UCSD-AML1 (cell line): Measurements from ENCODE around the gene MYBL2.
"Not testable (repeated sequence)": the region's sequence is repeated elsewhere in the genome, so short reads cannot be mapped to it uniquely, and the experiment has no call there.

Experiments used
- DNase-seq: peaks from one replicate; lab custom pipeline; 2025; ENCODE audit not compliant: unreplicated experiment; lab: John Stamatoyannopoulos, UW

MYBL2 gene

GRCh38 chr20:43666376-43667328 lies at the start of gene MYBL2:
Gene MYBL2 (plus strand): TSS chr20:43667114. CDS start chr20:43667284, 170 bp downstream.
- DNase-seq, result peak; percentile 67

DNA sequence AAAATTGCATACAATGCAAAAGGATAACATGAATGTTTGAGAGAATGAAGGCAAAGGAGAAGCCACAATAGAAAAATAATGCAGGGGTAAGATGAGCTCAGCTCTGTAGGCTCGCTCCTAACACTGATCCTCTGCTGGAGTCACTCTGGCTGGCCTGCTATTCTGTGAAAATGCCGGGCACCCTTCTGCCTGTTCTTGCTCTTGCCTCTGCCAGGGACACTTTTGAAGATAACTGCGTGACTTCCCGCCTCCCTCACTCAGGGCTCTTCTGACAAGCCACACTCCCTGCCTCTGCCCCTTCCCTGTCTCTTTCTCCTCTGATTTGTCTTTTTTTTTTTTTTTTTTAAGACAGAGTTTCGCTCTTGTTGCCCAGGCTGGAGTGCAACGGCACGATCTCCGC lies 35.3 kb upstream of the MYBL2 start:
- no peak for DNase-seq

- no peak for DNase-seq
Observed at GRCh38 chr20:43636429-43636828, 30.5 kb upstream of the MYBL2 start.

- no peak for DNase-seq
Observed at GRCh38 chr20:43642548-43642947, 24.4 kb upstream of the MYBL2 start.

DNA sequence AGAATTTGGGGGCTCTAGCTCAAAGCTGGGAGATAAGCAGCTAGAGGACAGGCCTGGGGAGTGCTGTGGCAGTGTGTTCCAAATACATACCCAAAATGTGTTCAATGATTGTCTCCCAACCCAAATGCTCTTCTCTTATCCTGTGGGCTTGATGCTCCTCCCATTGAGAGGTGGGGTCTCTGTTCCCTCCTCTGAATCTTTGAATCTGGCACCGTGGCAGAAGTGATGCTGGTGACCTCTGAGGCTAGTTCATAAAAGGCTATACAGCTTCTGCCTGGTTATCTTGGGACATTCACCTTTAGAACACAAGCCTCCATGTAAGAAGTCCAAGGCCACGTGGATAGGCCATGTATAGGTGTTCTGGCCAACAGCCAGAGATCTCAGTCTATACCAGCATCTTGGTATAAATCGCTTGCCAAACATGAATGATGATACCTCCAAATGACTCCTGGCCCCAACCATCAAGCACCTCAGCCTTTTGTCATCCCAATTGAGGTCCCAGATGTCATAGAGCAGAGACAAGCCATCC lies 15.9 kb upstream of the MYBL2 start:
- DNase-seq, result no peak

- DNase-seq, result not testable (repeated sequence)
Observed at GRCh38 chr20:43651650-43652184, 15.2 kb upstream of the MYBL2 start.

- no peak for DNase-seq
Observed at GRCh38 chr20:43653966-43654365, 12.9 kb upstream of the MYBL2 start.

DNA sequence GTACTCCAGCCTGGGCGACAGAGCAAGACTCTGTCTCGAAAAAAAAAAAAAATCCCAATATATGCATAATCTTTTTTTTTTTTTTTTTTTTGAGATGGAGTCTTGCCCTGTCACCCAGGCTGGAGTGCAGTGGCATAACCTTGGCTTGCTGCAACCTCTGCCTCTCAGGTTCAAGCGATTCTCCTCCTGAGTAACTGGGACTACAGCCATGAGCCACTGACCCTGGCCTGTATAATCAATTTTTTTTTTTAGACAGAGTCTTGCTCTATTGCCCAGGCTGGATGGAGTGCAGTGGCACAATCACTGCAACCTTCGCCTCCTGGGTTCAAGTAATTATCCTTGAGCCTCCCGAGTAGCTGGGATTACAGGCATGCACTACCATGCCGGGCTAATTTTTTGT lies 11.7 kb upstream of the MYBL2 start:
- not testable (repeated sequence) for DNase-seq

DNA sequence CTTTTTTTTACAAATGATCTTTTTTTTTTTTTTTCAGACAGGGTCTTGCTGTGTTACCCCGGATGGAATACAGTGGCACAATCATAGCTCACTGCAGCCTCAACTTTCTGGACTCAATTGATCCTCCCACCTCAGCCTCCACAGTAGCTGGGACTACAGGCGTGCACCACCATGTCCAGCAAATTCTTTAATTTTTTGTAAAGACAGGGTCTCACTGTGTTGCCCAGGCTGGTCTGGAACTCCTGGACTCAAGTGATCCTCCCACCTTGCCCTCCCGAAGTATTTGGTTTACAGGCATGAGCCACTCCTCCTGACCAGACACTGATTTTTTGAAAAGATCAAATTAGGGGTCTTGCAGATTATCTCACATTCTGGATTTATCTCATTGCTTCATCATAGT lies 11.0 kb upstream of the MYBL2 start:
- DNase-seq, result no peak

DNA sequence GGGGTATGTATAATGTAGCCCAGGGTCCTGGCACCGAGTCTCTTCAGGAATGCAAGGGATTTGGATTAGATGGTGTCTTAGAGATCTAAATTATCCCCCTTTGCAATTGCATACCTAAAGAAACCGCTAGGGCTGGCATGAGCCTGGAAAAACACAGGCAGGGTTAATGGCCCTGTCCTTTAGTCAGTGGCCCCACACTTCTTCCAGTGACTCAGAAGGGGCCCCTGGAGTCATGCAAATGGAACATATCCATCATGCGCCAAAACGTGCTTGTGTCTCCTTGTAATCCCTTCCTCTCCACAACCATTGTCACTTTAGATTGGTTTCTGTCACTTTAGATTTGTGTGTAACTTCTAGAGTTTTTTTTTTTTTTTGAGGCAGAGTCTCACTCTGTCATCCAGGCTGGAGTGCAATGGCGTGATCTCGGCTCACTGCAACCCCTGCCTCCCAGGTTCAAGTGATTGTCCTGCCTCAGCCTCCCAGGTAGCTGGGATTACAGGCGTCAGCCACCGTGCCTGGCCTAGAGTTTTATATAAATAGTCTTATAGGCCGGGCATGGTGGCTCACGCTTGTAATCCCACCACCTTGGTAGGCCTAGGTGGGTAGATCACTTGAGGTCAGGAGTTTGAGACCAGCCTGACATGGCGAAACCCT lies 8.7 kb upstream of the MYBL2 start:
- no peak for DNase-seq

DNA sequence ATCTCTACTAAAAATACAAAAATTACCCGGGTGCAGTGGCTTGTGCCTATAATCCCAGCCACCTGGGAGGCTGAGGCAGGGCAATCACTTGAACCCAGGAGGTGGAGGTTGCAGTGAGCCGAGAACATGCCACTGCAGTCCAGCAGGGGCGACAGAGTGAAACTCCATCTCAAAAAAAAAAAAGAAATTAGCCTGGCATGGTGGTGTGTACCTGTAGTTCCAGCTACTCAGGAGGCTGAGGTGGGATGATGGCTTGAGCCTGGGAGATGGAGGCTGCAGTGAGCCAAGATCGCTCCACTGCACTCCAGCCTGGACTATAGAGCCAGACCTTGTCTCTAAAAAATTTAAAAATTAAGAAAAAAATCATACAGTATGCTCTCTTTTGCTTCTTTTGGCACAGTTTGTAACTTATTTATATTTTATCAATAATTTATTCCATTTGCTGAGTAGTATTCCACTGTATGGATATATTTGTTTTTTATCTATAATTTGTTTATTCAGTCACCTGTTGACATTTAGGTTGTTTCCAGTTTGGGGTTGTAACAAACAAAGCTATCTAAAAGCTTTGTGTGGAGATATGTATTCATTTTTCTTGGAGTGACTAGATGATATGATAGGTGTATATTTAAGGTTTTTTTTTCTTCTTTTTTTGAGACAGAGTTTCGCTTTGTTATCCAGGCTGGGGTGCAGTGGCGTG lies 8.0 kb upstream of the MYBL2 start:
- DNase-seq, result no peak

GRCh38 chr20:43662943-43663655 lies 3.8 kb upstream of the MYBL2 start:
- DNase-seq, result no peak

DNA sequence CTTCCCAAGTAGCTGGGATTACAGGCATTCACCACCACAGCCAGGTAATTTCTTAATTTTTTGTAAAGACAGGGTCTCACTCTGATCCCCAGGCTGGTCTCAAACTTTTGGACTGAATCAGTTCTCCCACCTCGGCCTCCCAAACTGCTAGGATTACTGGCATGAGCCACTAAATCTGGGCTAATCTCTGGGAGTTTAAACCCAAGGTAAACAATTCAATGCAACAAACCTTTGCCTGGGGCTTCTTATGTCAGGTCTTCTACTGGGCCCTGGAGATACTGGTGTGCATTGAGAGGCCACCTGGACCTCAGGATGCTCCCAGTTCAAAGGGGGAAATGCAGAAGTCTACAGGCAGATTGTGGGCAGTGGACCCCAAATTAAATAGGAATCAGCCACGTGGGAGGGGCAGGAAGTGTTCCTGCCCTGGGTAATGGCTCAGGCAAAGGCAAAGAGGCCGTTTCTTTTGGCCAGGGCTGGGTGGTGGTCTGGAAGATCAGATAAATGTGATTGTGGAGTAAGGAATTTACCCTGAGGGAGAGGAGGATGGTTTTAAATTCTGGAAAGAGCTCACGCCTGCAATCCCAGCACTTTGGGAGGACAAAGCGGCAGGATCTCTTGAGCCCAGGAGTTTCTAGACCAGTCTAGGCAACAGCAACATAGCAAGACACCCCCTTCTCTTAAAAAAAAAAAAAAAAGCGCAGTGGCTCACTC lies 1.3 kb upstream of the MYBL2 start:
- no peak for DNase-seq

DNA sequence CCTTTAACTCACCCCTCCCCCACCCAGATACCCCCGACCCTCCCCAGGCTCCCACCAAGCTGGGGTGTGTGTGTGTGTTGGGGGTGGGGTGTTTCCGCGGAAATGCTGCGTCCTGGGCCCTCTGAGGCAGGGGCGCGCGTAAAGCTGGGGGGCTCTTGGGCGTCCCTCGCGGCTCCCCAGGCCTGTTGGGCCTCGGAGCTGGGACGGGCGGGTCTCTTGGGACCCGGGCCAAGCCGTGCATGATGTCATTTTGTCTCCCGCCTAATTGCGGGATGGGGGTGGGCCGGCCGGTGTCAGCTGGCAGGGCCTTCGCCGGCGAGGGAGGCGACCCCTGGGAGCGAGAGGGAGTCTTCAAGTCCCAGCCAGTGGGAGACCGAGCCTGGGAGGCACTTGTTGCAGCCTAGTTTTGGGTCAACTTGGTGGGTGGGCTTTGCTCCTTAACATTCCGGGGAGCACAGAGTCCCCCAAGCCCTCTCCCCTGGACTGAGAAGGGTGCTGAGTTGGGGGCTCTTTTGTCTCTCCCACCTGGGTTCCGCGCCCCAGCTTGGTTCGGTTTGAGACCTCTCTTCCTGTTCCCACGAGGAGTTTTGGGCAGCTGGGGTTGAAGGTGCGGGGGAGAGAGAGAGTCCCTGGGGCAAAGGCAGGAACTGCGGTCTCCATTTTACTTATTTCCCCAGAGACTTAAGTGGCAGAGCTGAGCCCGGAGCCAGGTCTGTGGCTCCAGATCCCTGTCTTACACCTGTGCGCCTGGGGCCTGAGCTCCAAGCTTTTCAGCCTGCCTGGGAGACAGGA lies 623 bp downstream of the MYBL2 start:
- DNase-seq, result no peak

GRCh38 chr20:43669332-43669731 lies 2.4 kb downstream of the MYBL2 start:
- no peak for DNase-seq

- no peak for DNase-seq
Observed at GRCh38 chr20:43670423-43670822, 3.5 kb downstream of the MYBL2 start.

GRCh38 chr20:43676368-43676767 lies 9.5 kb downstream of the MYBL2 start:
- DNase-seq, result no peak

DNA sequence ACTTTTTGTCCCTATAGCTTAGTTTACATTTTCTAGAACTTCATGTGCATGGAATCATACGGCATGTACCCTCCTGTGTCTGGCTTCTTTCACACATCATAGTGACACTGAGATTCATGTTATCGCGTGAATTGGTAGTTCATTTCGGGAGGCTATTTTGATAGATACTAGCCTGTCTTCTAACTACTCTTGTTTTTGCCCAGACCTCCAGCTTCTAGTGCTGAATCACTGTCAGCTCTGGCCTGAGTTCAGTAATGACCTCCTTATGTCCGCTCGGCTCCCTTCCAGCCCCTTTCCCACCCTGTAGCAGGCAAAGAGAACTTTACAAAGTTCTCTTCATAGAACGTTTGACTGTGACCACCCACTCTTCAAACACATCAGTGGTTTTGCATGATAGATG lies 14.1 kb downstream of the MYBL2 start:
- DNase-seq, result no peak

DNA sequence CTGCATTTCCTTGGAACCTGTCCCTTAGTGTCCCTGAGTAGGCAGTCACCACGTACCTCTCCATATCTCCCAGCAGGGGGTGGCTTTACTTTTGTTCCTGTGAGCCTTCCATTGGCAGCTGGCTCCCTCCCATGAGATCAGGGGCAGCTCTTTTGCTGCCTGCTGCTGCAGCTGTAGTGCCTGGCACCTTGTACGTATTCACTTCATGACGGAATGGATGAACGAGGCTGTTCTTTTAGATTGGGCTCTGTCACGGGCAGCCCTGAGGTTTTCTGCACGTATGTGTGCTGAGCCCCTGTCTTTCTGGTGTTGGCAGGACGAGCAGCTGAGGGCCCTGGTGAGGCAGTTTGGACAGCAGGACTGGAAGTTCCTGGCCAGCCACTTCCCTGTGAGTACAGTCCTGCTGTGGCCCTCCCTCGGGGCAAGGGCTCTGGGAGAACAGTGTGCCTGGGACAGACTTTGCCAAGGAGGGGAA lies 14.6 kb downstream of the MYBL2 start:
- no peak for DNase-seq
